Activated T-cell treated with anti-CD3 and anti-CD28 coated beads, Interleukin-2, amount 50 U/mL, for 4 hours (primary cell): ENCODE results near the gene ACSF3. TPM values are rescaled to one million over a fixed set of nuclear protein-coding genes. Genes with fewer than 3 reads are reported as not detected.
"Not testable (repeated sequence)": the region's sequence is repeated elsewhere in the genome, so short reads cannot be mapped to it uniquely, and the experiment has no call there.

Experiments
- ATAC-seq, 2 donors: fragments of 200-7000 bp; cut with Tn5 transposase; one replicate each; pipeline ENCODE4 v1.10.0; 2021
- DNase-seq: peaks from one replicate; pipeline ENCODE4 v3.0.0-alpha.2; 2020
- H3K27me3 Mint-ChIP-seq: one replicate; pipeline ENCODE4 v1.8.0; 2021; ENCODE audit warnings: low read depth, mixed read lengths
- H3K36me3 Mint-ChIP-seq: one replicate; pipeline ENCODE4 v1.8.0; 2022; ENCODE audit warnings: mixed read lengths; ENCODE audit not compliant: insufficient read depth
- H3K4me1 Mint-ChIP-seq: one replicate; pipeline ENCODE4 v1.8.0; 2021; ENCODE audit warnings: low read depth, mixed read lengths
- H3K4me3 Mint-ChIP-seq: one replicate; pipeline ENCODE4 v1.8.0; 2021; ENCODE audit warnings: mild to moderate bottlenecking, moderate library complexity, mixed read lengths
- H3K9me3 Mint-ChIP-seq: one replicate; pipeline ENCODE4 v1.8.0; 2021; ENCODE audit warnings: mixed read lengths
- total RNA-seq, 3 donors: library from RNA; stranded (reverse); gene quantifications; one replicate each; pipeline ENCODE4 v1.2.1, GENCODE V29; 2021

The ACSF3 gene
- total RNA-seq, 3 donors from 2014 or later, result 32.5 to 38.7 (median 34.2) TPM

- Mint-ChIP-seq H3K36me3 (no peaks in the 10 kb centered on the region), H3K4me3 (no peak overlapping the region), H3K4me1 (peaks cover 16% of the 10 kb centered on the region), H3K27me3 (peaks cover 31% of the 10 kb centered on the region), H3K9me3 (no peaks in the 10 kb centered on the region)
- DNase-seq (no peak), ATAC-seq (no peak)
These were observed 2.8 kb upstream of the ACSF3 start for GRCh38 chr16:89090669-89091426.

- DNase-seq (no peak), ATAC-seq (no peak)
- peaks cover 27% of the 10 kb centered on the region for H3K4me1 Mint-ChIP-seq
- peaks cover under 1% of the 10 kb centered on the region for H3K36me3 Mint-ChIP-seq
- H3K4me3 Mint-ChIP-seq, result peak overlapping the region; percentile 68
- peaks cover 29% of the 10 kb centered on the region for H3K27me3 Mint-ChIP-seq
- H3K9me3 Mint-ChIP-seq, result no peaks in the 10 kb centered on the region
These were observed 1.6 kb upstream of the ACSF3 start for GRCh38 chr16:89092013-89092412.

GRCh38 chr16:89093252-89093601 is 425 bp upstream of the ACSF3 start:
- H3K9me3 Mint-ChIP-seq, ATAC-seq, DNase-seq, H3K36me3 Mint-ChIP-seq: not testable (repeated sequence)
- Mint-ChIP-seq H3K4me1 (peaks cover 40% of the 10 kb centered on the region), H3K27me3 (peaks cover 20% of the 10 kb centered on the region), H3K4me3 (peak overlapping the region; percentile 78)

GRCh38 chr16:89094252-89094879 is 714 bp downstream of the ACSF3 start:
- ATAC-seq, result no peak
- Mint-ChIP-seq H3K4me3 (peak overlapping the region; percentile 96), H3K4me1 (peaks cover 51% of the 10 kb centered on the region), H3K36me3 (peaks cover 1% of the 10 kb centered on the region), H3K9me3 (no peaks in the 10 kb centered on the region), H3K27me3 (peaks cover 17% of the 10 kb centered on the region)
- no peak for DNase-seq

GRCh38 chr16:89094880-89095258 is 1.2 kb downstream of the ACSF3 start:
- Mint-ChIP-seq H3K36me3 (peaks cover 3% of the 10 kb centered on the region), H3K27me3 (peaks cover 12% of the 10 kb centered on the region), H3K4me1 (peaks cover 56% of the 10 kb centered on the region), H3K9me3 (no peaks in the 10 kb centered on the region), H3K4me3 (peak overlapping the region; percentile 96)
- ATAC-seq (no peak), DNase-seq (no peak)

GRCh38 chr16:89095491-89095951 is 1.9 kb downstream of the ACSF3 start:
- peaks cover 7% of the 10 kb centered on the region for H3K27me3 Mint-ChIP-seq
- peak overlapping the region; percentile 96 for H3K4me3 Mint-ChIP-seq
- H3K9me3 Mint-ChIP-seq, result no peaks in the 10 kb centered on the region
- peaks cover 3% of the 10 kb centered on the region for H3K36me3 Mint-ChIP-seq
- ATAC-seq (no peak), DNase-seq (no peak)
- H3K4me1 Mint-ChIP-seq, result peaks cover 61% of the 10 kb centered on the region

- peaks cover 61% of the 10 kb centered on the region for H3K4me1 Mint-ChIP-seq
- DNase-seq, result no peak
- H3K4me3 Mint-ChIP-seq, result peak overlapping the region; percentile 96
These were observed 2.5 kb downstream of the ACSF3 start for GRCh38 chr16:89096042-89096717.

GRCh38 chr16:89096768-89097391 is 3.2 kb downstream of the ACSF3 start:
- DNase-seq, result peak; percentile 79
- peak; percentile 83 for ATAC-seq
- Mint-ChIP-seq H3K4me3 (peak overlapping the region; percentile 96), H3K9me3 (no peaks in the 10 kb centered on the region), H3K4me1 (peaks cover 61% of the 10 kb centered on the region), H3K36me3 (peaks cover 3% of the 10 kb centered on the region), H3K27me3 (peaks cover under 1% of the 10 kb centered on the region)

More at GRCh38 chr16:89096042-89096717, 2.5 kb downstream of the ACSF3 start:
- Mint-ChIP-seq H3K9me3 (no peaks in the 10 kb centered on the region), H3K27me3 (peaks cover 4% of the 10 kb centered on the region), H3K36me3 (peaks cover 3% of the 10 kb centered on the region)
- no peak for ATAC-seq

- no peaks in the 10 kb centered on the region for H3K27me3 Mint-ChIP-seq
- ATAC-seq, result peak in 1 of 2 donors; percentile 2
- H3K4me3 Mint-ChIP-seq, result peak overlapping the region; percentile 96
- DNase-seq, result no peak
- peaks cover 61% of the 10 kb centered on the region for H3K4me1 Mint-ChIP-seq
- peaks cover 3% of the 10 kb centered on the region for H3K36me3 Mint-ChIP-seq
- no peaks in the 10 kb centered on the region for H3K9me3 Mint-ChIP-seq
These were observed 3.7 kb downstream of the ACSF3 start for GRCh38 chr16:89097392-89097772.

- peaks cover 12% of the 10 kb centered on the region for H3K36me3 Mint-ChIP-seq
- H3K4me1 Mint-ChIP-seq, result peaks cover 61% of the 10 kb centered on the region
- no peak overlapping the region for H3K4me3 Mint-ChIP-seq
- H3K9me3 Mint-ChIP-seq, result no peaks in the 10 kb centered on the region
- no peak for ATAC-seq
- no peaks in the 10 kb centered on the region for H3K27me3 Mint-ChIP-seq
- DNase-seq, result no peak
These were observed 5.2 kb downstream of the ACSF3 start for GRCh38 chr16:89098767-89099430.

GRCh38 chr16:89099905-89100304 is 6.3 kb downstream of the ACSF3 start:
- Mint-ChIP-seq H3K36me3 (peaks cover 15% of the 10 kb centered on the region), H3K4me3 (no peak overlapping the region)

GRCh38 chr16:89100601-89101302 is 7.1 kb downstream of the ACSF3 start:
- peaks cover 21% of the 10 kb centered on the region for H3K36me3 Mint-ChIP-seq
- H3K4me1 Mint-ChIP-seq, result peaks cover 46% of the 10 kb centered on the region

More at GRCh38 chr16:89099905-89100304, 6.3 kb downstream of the ACSF3 start:
- DNase-seq (no peak), ATAC-seq (no peak)
- no peaks in the 10 kb centered on the region for H3K9me3 Mint-ChIP-seq
- no peaks in the 10 kb centered on the region for H3K27me3 Mint-ChIP-seq
- H3K4me1 Mint-ChIP-seq, result peaks cover 53% of the 10 kb centered on the region

GRCh38 chr16:89101303-89102040 is 7.8 kb downstream of the ACSF3 start:
- Mint-ChIP-seq H3K4me1 (peaks cover 38% of the 10 kb centered on the region), H3K36me3 (peaks cover 25% of the 10 kb centered on the region), H3K9me3 (no peaks in the 10 kb centered on the region), H3K4me3 (no peak overlapping the region), H3K27me3 (no peaks in the 10 kb centered on the region)
- ATAC-seq (no peak), DNase-seq (no peak)

More at GRCh38 chr16:89100601-89101302, 7.1 kb downstream of the ACSF3 start:
- DNase-seq (no peak), ATAC-seq (no peak)
- Mint-ChIP-seq H3K4me3 (no peak overlapping the region), H3K27me3 (no peaks in the 10 kb centered on the region), H3K9me3 (no peaks in the 10 kb centered on the region)
